SJCRH30 (cell line): ENCODE measurements around the gene ZEB2. TPM values are rescaled to one million over a fixed set of nuclear protein-coding genes. Genes with fewer than 3 reads are reported as not detected.

Experiments used
- DNase-seq, 2 experiments: peaks; one replicate each; pipeline ENCODE4 v3.0.0-alpha.2; 2015 to 2020
- H3K27ac ChIP-seq: fragments of 250-450 bp; sonication (Bioruptor Pico); 2 replicates; pipeline ENCODE4 v1.5.1; 2020; ENCODE audit warnings: mild to moderate bottlenecking, moderate library complexity
- H3K27me3 ChIP-seq: fragments of 250-450 bp; sonication (Bioruptor Pico); 2 replicates; pipeline ENCODE4 v1.5.1; 2020; ENCODE audit warnings: mild to moderate bottlenecking, moderate library complexity
- H3K36me3 ChIP-seq: fragments of 250-450 bp; sonication (Bioruptor Pico); 2 replicates; pipeline ENCODE4 v1.5.1; 2020; ENCODE audit warnings: mild to moderate bottlenecking, moderate library complexity
- H3K4me1 ChIP-seq: fragments of 250-450 bp; sonication (Bioruptor Pico); 2 replicates; pipeline ENCODE4 v1.5.1; 2020; ENCODE audit warnings: mild to moderate bottlenecking, moderate library complexity
- H3K4me3 ChIP-seq: fragments of 250-450 bp; sonication (Bioruptor Pico); 2 replicates; pipeline ENCODE4 v1.5.1; 2020; ENCODE audit warnings: mild to moderate bottlenecking, moderate library complexity
- H3K9me3 ChIP-seq: fragments of 250-450 bp; sonication (Bioruptor Pico); replicated peaks from 2 replicates; pipeline ENCODE4 v1.5.1; 2020; ENCODE audit warnings: mild to moderate bottlenecking, moderate library complexity
- total RNA-seq: library from RNA; depleted of rRNA; stranded (reverse); fragments of >200 nt; shearing (Covaris generic); gene quantifications from 2 replicates; pipeline ENCODE4 v1.2.3, GENCODE V29; 2014

Gene ZEB2
- total RNA-seq, 1 experiment from 2014 or later, result 69.1 TPM

GRCh38 chr2:144512470-144512869 is 7.4 kb downstream of the ZEB2 start:
- no peaks in the 10 kb centered on the region for H3K27me3 ChIP-seq
- peaks cover 16% of the 10 kb centered on the region for H3K36me3 ChIP-seq
- DNase-seq, result no peak
- H3K4me3 ChIP-seq, result no peak overlapping the region
- no peak overlapping the region for H3K27ac ChIP-seq
- H3K4me1 ChIP-seq, result peaks cover 20% of the 10 kb centered on the region
- H3K9me3 ChIP-seq, result no peaks in the 10 kb centered on the region

GRCh38 chr2:144511937-144512336 is 8.0 kb downstream of the ZEB2 start:
- H3K9me3 ChIP-seq, result no peaks in the 10 kb centered on the region
- peaks cover 16% of the 10 kb centered on the region for H3K36me3 ChIP-seq
- H3K27ac ChIP-seq, result no peak overlapping the region
- no peak for DNase-seq
- H3K4me1 ChIP-seq, result peaks cover 20% of the 10 kb centered on the region
- H3K27me3 ChIP-seq, result no peaks in the 10 kb centered on the region
- no peak overlapping the region for H3K4me3 ChIP-seq

- H3K4me1 ChIP-seq, result peaks cover 20% of the 10 kb centered on the region
- no peaks in the 10 kb centered on the region for H3K9me3 ChIP-seq
- DNase-seq, result no peak
- H3K27me3 ChIP-seq, result no peaks in the 10 kb centered on the region
- H3K36me3 ChIP-seq, result peaks cover 16% of the 10 kb centered on the region
- no peak overlapping the region; the same call in 1 of the 2 replicates for H3K27ac ChIP-seq
- no peak overlapping the region for H3K4me3 ChIP-seq
Measured at GRCh38 chr2:144511226-144511810, 8.6 kb downstream of the ZEB2 start.

GRCh38 chr2:144510294-144510991 is 9.5 kb downstream of the ZEB2 start:
- H3K27ac ChIP-seq, result peak overlapping the region; percentile 8; the same call in 1 of the 2 replicates
- H3K36me3 ChIP-seq, result peaks cover 16% of the 10 kb centered on the region
- no peaks in the 10 kb centered on the region for H3K27me3 ChIP-seq
- H3K4me3 ChIP-seq, result peak overlapping the region; percentile 10; the same call in 1 of the 2 replicates
- H3K9me3 ChIP-seq, result no peaks in the 10 kb centered on the region
- H3K4me1 ChIP-seq, result peaks cover 20% of the 10 kb centered on the region
- peak; percentile 49 to 73 for DNase-seq

GRCh38 chr2:144509879-144510221 is 10.1 kb downstream of the ZEB2 start:
- peaks cover 16% of the 10 kb centered on the region for H3K36me3 ChIP-seq
- no peak overlapping the region for H3K27ac ChIP-seq
- H3K9me3 ChIP-seq, result no peaks in the 10 kb centered on the region
- no peaks in the 10 kb centered on the region for H3K27me3 ChIP-seq
- no peak for DNase-seq
- no peak overlapping the region for H3K4me3 ChIP-seq
- H3K4me1 ChIP-seq, result peaks cover 20% of the 10 kb centered on the region

GRCh38 chr2:144509001-144509878 is 10.7 kb downstream of the ZEB2 start:
- no peak overlapping the region for H3K4me3 ChIP-seq
- peaks cover 14% of the 10 kb centered on the region for H3K36me3 ChIP-seq
- no peaks in the 10 kb centered on the region for H3K27me3 ChIP-seq
- no peak overlapping the region for H3K27ac ChIP-seq
- H3K9me3 ChIP-seq, result no peaks in the 10 kb centered on the region
- DNase-seq, result peak in 1 of 2 experiments; percentile 49
- peaks cover 20% of the 10 kb centered on the region for H3K4me1 ChIP-seq

- no peak for DNase-seq
- Histone ChIP-seq H3K27ac (no peak overlapping the region), H3K36me3 (peaks cover 20% of the 10 kb centered on the region), H3K9me3 (no peaks in the 10 kb centered on the region), H3K27me3 (no peaks in the 10 kb centered on the region), H3K4me3 (no peak overlapping the region), H3K4me1 (peaks cover 20% of the 10 kb centered on the region)
Measured at GRCh38 chr2:144508172-144508851, 11.6 kb downstream of the ZEB2 start.

GRCh38 chr2:144507441-144508171 is 12.3 kb downstream of the ZEB2 start:
- H3K27ac ChIP-seq, result no peak overlapping the region
- no peak for DNase-seq
- peaks cover 20% of the 10 kb centered on the region for H3K36me3 ChIP-seq
- H3K27me3 ChIP-seq, result no peaks in the 10 kb centered on the region
- no peaks in the 10 kb centered on the region for H3K9me3 ChIP-seq
- H3K4me1 ChIP-seq, result peaks cover 20% of the 10 kb centered on the region
- no peak overlapping the region for H3K4me3 ChIP-seq

- Histone ChIP-seq H3K27me3 (no peaks in the 10 kb centered on the region), H3K4me1 (peaks cover 12% of the 10 kb centered on the region), H3K27ac (no peak overlapping the region), H3K36me3 (peaks cover 27% of the 10 kb centered on the region), H3K9me3 (no peaks in the 10 kb centered on the region), H3K4me3 (no peak overlapping the region)
- DNase-seq, result no peak
Measured at GRCh38 chr2:144505245-144505831, 14.6 kb downstream of the ZEB2 start.

GRCh38 chr2:144504218-144504641 is 15.7 kb downstream of the ZEB2 start:
- Histone ChIP-seq H3K27me3 (no peaks in the 10 kb centered on the region), H3K27ac (no peak overlapping the region)

GRCh38 chr2:144503242-144503641 is 16.7 kb downstream of the ZEB2 start:
- DNase-seq, result no peak
- no peak overlapping the region for H3K4me3 ChIP-seq
- peaks cover 38% of the 10 kb centered on the region for H3K36me3 ChIP-seq
- no peaks in the 10 kb centered on the region for H3K27me3 ChIP-seq
- no peaks in the 10 kb centered on the region for H3K9me3 ChIP-seq
- no peaks in the 10 kb centered on the region for H3K4me1 ChIP-seq
- H3K27ac ChIP-seq, result no peak overlapping the region

More at GRCh38 chr2:144504218-144504641, 15.7 kb downstream of the ZEB2 start:
- Histone ChIP-seq H3K4me1 (peaks cover 4% of the 10 kb centered on the region), H3K4me3 (no peak overlapping the region), H3K9me3 (no peaks in the 10 kb centered on the region), H3K36me3 (peaks cover 33% of the 10 kb centered on the region)
- no peak for DNase-seq

- Histone ChIP-seq H3K36me3 (peaks cover 39% of the 10 kb centered on the region), H3K4me3 (no peak overlapping the region), H3K27me3 (no peaks in the 10 kb centered on the region), H3K9me3 (no peaks in the 10 kb centered on the region), H3K27ac (no peak overlapping the region), H3K4me1 (no peaks in the 10 kb centered on the region)
- no peak for DNase-seq
Measured at GRCh38 chr2:144502369-144502768, 17.6 kb downstream of the ZEB2 start.

GRCh38 chr2:144501627-144502026 is 18.3 kb downstream of the ZEB2 start:
- H3K27ac ChIP-seq, result no peak overlapping the region
- no peak for DNase-seq
- H3K4me3 ChIP-seq, result no peak overlapping the region
- H3K27me3 ChIP-seq, result no peaks in the 10 kb centered on the region
- H3K9me3 ChIP-seq, result no peaks in the 10 kb centered on the region
- peaks cover 42% of the 10 kb centered on the region for H3K36me3 ChIP-seq
- H3K4me1 ChIP-seq, result no peaks in the 10 kb centered on the region

GRCh38 chr2:144501118-144501517 is 18.8 kb downstream of the ZEB2 start:
- no peak for DNase-seq
- Histone ChIP-seq H3K27ac (no peak overlapping the region), H3K36me3 (peaks cover 42% of the 10 kb centered on the region), H3K9me3 (no peaks in the 10 kb centered on the region), H3K4me3 (no peak overlapping the region), H3K4me1 (no peaks in the 10 kb centered on the region), H3K27me3 (no peaks in the 10 kb centered on the region)
